OCI-M1 (cell line): ENCODE measurements around the gene TCERG1.

ENCODE experiments used
- DNase-seq: peaks from one replicate; lab custom pipeline; 2025; lab: John Stamatoyannopoulos, UW

TCERG1 gene

GRCh38 chr5:146457431-146457830, 10.3 kb downstream of the TCERG1 start:
- DNase-seq = no peak

GRCh38 chr5:146458894-146459293, 11.8 kb downstream of the TCERG1 start:
- no peak for DNase-seq

GRCh38 chr5:146461319-146461718, 14.2 kb downstream of the TCERG1 start:
- no peak for DNase-seq

- DNase-seq = no peak
Measured at GRCh38 chr5:146463446-146463845, 16.3 kb downstream of the TCERG1 start.

GRCh38 chr5:146466521-146467349, 19.6 kb downstream of the TCERG1 start:
- peak; percentile 64 for DNase-seq

- DNase-seq = no peak
Measured at GRCh38 chr5:146467760-146468159, 20.6 kb downstream of the TCERG1 start.

GRCh38 chr5:146474065-146474464, 26.9 kb downstream of the TCERG1 start:
- no peak for DNase-seq

GRCh38 chr5:146475190-146475780, 28.2 kb downstream of the TCERG1 start:
- DNase-seq = no peak

- DNase-seq = peak; percentile 16
Measured at GRCh38 chr5:146475906-146476305, 28.8 kb downstream of the TCERG1 start.

- no peak for DNase-seq
Measured at GRCh38 chr5:146482775-146483174, 35.6 kb downstream of the TCERG1 start.

GRCh38 chr5:146484714-146485391, 37.7 kb downstream of the TCERG1 start:
- DNase-seq = no peak

GRCh38 chr5:146490089-146490843, 43.1 kb downstream of the TCERG1 start:
- no peak for DNase-seq

- no peak for DNase-seq
Measured at GRCh38 chr5:146494656-146495055, 47.5 kb downstream of the TCERG1 start.

- DNase-seq = no peak
Measured at GRCh38 chr5:146499680-146500079, 52.5 kb downstream of the TCERG1 start.

- no peak for DNase-seq
Measured at GRCh38 chr5:146507428-146507827, 60.3 kb downstream of the TCERG1 start.

GRCh38 chr5:146510559-146511125, 63.5 kb downstream of the TCERG1 start:
- DNase-seq = no peak

GRCh38 chr5:146513462-146513861, 66.3 kb downstream of the TCERG1 start:
- DNase-seq = no peak

GRCh38 chr5:146514575-146514974, 67.4 kb downstream of the TCERG1 start:
- no peak for DNase-seq

- DNase-seq = no peak
Measured at GRCh38 chr5:146515473-146516150, 68.5 kb downstream of the TCERG1 start.

GRCh38 chr5:146516151-146516475, 69.0 kb downstream of the TCERG1 start, which contains the start of gene GPR151:
GPR151 (minus strand) TSS chr5:146516190; CDS start chr5:146516113, 77 bp downstream.
- peak; percentile 35 for DNase-seq

GRCh38 chr5:146519554-146519953, 72.4 kb downstream of the TCERG1 start:
- no peak for DNase-seq
